Hepatic stellate cell (primary cell): ENCODE measurements around the gene WASF1.
A peak's percentile ranks its signal among the peaks of the same experiment; 100 is the strongest.
"Not testable (repeated sequence)": the region's sequence is repeated elsewhere in the genome, so short reads cannot be mapped to it uniquely, and the experiment has no call there.

Experiments used
- DNase-seq: peaks from one replicate; pipeline ENCODE4 v3.0.0; 2011; ENCODE audit warnings: low spot score

Gene WASF1

DNA sequence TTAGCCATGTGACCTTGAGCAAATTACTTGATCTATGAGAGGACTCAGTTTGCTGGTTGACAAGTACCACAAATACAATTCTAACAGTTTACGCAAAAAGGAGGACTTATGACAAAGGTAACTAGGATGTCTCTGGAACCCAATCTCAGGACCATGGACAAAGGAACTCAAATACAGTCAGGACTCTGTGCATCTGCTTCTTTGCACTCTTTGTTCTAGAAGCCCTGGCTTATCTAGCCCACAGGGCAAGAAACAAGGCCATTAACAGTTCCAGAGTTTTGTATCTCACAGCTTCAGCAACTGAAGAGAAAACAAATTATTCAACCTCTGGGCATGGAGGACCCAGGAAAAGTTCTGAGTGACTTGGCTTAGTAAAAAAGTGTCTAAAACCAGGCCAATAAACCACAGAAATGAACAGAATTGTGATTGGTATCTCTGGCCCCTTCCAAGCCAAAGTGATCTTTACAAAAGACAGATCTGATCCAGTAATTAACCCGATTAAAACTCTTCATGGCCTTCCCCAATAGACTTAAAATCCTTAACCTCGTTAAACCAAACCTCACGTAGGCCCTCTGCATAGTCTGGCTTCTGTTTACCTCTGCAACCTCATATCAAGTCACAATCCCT, 5.9 kb downstream of the WASF1 start:
- no peak for DNase-seq

DNA sequence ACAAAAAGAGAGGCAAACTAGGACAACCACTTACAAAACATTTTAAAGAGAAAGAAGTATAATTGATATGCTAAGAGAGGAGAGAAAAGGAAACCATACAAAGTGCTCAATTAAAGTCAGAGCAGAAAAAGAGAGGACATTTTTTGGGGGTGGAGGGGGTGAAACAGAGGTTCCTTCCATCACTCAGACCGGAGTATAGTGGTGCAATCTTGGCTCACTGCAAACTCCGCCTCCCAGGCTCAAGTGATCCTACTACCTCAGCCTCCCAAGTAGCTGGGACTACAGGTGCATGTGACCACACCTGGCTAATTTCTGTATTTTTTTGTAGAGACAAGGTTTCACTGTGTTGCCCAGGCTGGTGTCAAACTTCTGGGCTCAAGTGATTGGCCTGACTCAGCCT, 9.4 kb downstream of the WASF1 start:
- DNase-seq, result no peak

DNA sequence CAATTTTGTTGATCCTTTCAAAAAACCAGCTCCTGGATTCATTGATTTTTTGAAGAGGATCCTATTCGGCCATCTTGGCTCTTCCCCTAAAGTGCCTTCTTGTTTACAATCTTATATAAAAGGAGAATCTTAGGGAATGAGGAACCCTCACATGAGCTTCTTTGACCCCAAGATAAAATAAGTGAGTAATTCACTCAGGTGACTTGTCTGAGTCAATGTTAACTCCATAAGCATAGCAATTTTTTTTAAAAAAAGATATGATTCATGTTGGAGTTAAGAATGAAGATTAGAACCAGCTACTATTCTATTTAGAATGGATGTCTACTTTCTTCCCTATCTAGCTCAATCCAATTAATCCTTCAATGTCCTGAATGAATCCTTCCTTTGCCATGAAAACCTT, 21.0 kb downstream of the WASF1 start:
- DNase-seq, result no peak

DNA sequence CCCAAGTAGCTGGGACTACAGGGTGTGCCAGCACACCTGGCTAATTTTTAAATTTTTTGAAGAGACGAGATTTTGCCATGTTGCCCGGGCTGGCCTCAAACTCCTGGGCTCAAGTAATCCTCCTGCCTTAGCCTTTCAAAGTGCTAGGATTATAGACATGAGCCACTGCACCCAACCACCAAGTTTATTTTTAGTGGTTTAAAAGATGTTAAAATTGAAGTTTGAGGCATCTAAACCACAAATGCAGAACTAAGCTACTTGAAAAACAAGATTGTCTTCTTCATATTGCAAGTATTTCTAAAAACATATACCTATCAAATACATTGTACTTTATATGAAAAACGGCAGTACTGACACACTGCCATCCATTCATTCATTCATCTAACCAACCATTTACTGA, 31.6 kb downstream of the WASF1 start:
- no peak for DNase-seq

DNA sequence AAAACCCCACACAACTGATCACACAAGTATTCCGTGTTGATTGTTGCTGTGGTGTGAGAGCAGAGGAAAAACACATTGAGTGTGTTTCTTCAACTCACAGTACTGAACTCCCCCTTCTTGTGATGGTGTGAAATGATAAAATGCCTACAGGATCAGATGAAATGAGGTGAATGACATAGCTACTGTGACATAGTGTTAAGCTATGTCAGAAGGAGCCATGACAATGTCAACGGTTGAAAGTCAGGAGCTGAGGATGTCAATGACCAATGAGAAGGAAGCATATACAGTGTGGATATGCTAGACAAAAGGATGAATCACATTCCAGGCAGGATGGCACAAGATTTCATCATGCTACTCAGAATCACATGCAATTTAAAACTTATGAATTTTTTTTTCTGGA, 38.8 kb downstream of the WASF1 start:
- peak; percentile 38 for DNase-seq

DNA sequence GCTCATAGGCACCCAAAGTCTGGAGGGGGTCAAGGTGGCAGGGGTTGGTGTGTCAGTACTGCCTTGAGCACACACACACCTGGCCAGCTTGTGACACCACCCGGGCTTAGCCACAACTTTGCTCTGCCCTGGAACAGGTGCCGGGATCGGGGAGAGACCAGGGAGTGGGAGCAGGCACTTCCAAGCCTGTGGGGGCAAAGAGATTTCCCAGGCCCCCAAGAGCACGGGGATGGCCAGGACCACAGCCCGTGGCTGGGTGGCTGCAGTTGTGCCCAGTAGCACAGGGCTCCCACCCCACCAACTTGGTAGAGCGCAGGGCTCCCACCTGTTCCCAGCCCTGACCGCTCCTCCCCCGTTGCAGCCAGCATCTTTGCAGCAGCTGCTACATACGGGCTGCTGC, 40.4 kb downstream of the WASF1 start:
- DNase-seq, result no peak

DNA sequence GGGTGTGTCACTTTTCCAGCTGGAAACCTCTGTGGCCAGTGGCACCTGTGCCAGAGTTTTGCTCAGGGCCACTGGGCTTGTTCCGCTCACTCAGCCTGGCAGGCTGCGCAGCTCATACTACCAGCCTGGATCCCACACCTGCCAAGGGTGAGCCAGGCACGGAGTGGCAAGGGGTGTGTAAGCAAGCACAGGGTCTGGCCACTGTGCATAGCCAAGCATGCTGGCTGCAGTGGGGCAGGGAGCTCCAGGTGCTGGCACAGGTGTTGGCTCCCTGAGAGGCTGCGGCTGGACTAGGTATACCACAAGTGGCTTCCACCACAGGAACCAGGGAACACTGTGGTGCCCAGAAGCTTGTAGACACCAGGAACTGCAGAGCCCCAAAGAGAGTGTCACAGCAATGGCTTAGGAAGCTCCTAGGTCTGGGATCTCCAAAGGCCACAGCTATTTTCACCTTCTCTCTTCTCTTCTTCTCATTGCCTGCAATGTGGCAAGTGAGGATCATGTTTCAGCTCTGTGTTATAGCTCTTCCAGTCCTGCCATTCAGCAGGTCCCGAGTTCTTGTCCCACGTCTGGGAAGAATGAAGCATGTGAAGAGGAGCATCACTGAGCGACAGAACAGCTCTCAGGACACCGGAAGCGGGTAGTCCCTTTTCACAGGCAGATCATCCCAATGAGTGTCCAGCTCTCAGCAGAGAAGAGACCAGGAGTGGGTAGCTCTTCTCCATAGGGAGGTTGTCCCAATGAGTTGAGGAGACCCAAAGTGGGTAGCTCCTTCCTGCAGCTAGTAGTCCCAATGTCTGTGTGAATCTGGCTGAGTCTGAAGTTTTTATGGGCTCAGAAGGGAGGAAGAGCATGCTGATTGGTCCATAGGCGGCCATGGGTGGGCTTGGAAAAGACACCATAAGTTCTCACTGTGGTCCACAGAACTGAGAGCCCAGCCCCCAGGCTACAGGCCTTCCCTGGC, 41.3 kb downstream of the WASF1 start:
- DNase-seq, result no peak

DNA sequence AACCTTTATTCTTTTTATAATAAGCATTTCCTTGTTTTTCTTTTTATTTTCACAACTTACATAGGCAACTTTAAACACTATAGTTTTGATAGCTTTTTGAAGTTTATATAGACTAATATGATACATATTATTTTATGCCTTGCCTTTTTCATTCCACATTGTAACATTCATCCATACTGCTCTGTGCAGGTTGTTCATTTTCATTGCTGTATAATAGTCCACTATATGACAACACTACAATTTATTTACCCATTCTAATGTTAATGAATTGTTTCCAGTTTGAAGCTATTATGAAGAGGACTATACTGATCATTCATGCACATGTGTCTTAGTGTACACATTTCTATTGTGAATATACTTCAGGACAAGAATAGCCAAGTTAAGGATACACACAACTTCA, 49.1 kb downstream of the WASF1 start:
- DNase-seq, result no peak

DNA sequence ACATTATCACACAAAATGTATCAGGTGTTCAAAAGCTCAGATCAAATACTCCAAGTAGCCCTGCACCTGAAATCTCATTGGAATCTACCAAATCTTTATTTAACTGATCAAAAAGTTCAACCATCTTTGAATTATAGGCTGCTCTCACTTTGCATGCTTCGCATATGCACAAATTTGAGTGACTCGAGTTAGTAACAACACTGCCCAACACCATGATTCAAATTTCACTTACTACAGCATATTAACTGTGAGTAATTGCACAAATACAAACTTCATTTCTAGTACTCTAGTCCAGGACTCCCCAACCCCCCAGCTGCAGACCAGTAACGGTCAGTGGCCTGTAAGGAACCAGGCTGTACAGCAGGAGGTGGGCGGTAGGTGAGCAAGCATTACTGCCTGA, 51.1 kb downstream of the WASF1 start:
- no peak for DNase-seq

DNA sequence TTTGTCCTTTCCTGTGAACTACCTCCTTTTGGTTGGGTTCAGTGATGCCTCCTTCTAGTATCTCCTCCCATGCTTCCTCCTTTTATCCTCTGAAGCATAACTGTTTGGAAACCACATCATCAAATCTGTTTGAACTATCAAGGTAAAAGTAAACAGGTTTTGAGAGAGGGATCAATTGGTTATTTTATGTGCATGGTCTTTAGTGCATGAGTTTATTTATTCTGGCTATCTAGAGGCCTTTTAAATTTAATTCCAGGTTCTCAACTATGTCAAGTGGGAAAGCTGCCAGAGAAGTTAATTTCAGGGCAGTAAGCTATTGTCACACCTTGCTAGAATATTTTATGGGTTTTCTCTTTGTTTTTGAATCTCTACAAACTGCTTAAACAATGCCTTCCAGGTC, 54.1 kb downstream of the WASF1 start:
- DNase-seq, result no peak

DNA sequence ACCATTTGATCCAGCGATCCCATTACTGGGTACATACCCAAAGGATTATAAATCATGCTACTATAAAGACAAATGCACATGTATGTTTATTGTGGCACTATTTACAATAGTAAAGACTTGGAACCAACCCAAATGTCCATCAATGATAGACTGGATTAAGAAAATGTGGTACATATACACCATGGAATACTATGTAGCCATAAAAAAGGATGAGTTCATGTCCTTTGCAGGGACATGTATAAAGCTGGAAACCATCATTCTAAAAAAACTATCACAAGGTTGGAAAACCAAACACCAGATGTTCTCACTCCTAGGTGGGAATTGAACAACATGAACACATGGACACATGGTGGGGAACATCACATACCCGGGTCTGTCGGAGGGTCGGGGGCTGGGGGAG, 57.8 kb downstream of the WASF1 start:
- not testable (repeated sequence) for DNase-seq

DNA sequence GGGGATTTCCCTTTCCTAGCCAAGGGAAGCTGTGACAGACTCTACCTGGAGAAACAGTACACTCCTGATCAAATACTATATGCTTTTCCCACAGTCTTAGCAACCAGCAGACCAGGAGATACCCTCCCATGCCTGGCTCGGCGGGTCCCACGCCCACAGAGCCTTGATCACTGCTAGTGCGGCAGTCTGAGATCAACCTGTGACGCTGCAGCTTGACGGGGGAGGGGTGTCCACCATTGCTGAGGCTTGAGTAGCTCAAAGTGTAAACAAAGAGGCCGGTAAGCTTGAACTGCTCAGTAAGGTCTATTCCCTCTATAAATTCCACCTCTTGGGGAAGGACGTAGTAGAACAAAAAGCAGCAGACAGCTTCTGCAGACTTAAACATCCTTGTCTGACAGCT, 63.2 kb downstream of the WASF1 start:
- DNase-seq, result no peak

DNA sequence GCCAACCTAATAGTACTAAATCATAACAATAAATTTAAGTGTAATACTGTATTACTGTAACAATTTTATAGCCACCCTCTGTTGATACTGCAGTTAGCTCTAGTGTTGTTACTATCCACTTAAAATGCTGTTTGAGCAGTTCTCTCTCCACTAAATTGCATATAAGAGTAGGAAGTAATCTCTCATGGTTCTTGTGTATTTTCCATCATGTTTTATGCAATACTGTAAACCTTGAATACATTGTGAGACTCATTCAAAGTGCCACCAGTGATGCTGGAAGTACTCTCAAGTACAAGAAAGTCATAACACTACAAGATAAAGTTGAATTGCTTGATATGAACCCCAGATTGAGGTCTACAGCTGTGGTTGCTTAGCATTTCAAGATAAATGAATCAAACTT, 65.5 kb downstream of the WASF1 start:
- DNase-seq, result no peak

DNA sequence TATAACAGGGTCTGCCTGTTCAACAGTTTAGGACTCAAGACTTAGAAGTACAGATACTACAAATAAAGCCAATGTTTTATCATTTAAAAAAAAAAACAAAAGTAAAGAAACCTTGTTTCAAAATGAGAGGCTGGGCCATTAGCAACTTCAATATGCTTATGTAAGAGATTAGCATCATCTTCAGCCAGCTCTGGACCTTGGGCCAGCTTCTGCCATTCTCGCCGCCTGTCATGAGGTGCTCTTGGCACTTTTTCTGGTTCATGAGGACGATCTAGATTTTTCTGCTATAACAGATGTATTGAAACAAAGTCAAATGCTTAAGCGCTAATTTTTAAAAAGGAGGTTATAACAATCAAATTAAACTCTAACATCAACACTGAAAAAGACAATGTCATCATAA, 74.2 kb downstream of the WASF1 start:
- no peak for DNase-seq

DNA sequence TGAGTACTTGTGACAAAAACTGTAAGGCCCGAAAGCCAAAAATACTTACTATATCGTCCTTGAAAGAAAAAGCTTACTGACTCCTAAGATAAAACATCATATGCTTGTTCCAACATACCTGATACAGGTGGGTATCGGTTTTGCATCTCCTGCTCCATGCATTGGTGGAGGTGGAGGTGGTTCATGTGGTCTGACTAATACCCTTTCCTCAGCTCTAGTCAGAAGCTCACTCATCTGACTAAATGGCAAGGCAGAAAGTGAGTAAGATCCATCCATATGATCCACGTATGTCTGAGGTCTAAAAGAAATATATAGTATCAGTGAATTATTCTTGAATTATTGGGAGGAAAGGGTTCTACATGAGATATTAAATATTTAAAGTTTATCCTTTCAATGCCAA, 76.2 kb downstream of the WASF1 start:
- DNase-seq, result no peak

DNA sequence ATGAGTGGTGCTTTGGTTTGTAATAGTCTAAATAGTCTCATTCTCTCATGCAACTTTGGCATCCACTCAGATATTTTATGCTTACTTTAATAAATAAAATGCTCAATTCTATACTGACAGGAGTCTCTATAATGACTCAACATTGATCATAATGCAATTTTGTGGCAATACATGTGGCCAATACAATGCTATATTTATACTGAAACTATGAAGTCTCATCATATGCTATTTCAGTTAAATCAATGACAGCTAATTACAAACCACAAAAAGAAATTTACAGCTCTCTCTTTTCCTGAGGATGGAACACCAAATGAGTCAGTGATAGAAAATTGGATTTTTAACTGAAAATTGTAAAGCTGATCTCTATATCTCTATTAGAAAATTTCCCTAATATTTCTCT, 77.1 kb downstream of the WASF1 start:
- DNase-seq, result no peak

DNA sequence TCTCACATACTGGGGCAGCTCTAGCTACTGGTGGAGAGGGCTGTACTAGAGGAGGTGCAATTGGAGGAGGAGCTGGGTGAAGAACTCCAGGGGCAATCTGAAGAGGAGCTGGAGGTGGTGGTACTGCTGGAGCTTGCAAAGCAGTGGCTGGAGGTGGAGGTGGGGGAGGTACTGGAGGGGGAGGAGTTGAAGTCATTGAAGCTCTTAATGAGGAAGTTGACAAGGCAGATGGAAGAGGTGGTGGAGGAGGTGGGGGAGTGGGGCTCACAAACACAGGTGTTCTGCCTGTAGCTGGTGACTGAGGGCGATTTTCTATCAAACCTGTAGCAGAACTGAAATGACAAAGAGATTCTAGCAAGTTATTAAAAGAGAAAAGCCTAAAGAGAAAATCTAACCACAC, 77.6 kb downstream of the WASF1 start:
- DNase-seq, result no peak

DNA sequence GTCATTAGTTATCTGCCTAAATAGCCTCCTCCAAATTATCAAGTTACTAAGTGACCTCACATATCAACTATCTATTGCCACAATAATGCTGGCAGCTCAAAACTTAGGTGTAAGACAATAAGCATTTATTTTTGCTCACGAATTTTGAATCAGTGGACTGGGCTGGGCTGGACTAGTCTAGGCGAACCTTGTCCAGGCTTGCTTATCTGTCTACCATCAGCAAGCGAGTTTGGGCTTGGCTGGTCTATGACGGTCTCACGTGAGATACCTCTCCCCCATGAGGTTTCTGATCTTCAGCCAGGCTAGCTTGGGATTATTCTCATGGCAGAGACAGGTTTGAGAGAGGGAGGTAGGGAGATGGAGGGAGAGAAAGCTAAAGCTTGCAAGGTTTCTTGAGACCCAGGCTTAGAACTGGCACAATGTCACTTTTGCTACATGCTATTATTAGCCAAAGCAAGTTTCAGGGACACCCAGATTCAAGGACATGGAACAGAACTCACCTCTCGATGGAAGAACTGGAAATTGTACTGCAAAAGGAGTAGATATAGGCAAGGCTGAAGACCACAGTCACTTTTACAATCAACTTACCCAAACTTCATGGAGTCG, 80.9 kb downstream of the WASF1 start:
- no peak for DNase-seq

DNA sequence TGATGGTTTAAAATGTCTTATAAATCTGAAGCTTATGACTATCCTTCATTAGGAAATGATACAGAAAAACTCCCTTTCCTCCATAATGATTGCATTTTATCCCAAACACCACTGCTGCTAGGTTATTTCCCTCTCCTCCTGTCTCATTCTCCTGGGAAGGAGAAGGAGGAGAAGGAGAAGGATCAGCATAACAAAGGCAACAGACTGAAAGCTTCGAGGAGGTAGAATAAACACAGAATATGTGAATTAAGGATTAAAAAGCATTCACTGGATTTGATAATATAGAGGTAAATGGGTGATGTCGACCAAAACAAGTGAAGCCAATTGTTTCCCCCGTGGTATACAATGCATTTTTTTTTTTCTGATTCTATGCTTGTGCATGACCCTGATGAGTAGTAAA, 82.0 kb downstream of the WASF1 start:
- no peak for DNase-seq

DNA sequence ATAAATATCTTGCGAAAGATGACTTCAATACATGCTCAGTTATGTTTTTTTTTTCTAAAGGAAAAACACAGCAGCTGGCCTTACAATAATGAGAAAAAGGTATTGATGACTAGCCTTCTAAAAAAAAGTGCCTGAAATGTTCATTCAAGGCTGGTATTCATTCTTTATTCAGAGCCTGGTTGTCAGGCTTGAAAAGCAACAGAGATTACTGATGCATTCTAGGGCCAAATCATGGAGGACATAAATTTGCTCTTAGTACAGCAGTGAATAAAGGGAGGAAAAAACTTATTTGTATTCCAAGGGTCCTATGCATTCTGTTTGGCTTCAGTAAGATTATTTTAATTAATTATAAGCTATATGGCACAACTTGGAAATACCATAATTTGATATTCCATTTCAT, 83.5 kb downstream of the WASF1 start:
- no peak for DNase-seq

DNA sequence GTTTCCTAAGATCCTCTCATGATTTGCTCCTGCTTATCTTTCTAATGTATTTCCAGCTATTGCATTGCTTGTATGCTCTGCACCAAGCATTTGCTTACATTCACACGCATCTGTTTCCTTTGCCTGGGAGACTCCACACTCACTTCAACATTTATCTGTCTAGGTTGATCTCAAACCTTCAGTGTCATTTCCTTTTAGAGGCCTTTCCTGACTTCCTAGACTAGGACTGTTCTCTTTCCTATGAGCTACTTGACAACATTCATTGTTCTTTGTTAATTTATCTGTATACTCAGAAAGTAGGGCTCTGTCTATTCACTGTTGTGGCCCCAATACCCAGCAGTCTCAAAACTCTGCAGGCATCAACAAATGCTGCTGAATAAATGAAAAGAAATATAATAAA, 84.4 kb downstream of the WASF1 start:
- no peak for DNase-seq

DNA sequence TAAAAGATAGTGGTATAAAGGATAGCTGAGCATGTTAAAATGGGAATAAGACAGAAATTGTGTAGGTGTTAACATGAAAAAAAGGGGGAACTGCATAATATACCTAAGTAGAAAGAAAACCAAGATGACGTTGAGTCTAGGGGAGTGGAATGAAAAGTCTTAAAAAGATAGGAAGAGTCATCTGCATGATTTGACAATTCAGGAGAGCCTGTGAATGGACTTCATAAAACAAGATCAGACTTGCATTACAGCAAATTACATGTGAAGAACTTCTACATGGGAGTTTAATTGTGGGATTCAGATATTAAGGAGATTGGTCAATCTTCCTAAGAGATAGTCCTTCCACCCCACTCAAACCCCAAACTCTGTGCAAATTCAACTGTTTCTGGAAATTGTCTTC, 85.5 kb downstream of the WASF1 start:
- DNase-seq, result no peak

DNA sequence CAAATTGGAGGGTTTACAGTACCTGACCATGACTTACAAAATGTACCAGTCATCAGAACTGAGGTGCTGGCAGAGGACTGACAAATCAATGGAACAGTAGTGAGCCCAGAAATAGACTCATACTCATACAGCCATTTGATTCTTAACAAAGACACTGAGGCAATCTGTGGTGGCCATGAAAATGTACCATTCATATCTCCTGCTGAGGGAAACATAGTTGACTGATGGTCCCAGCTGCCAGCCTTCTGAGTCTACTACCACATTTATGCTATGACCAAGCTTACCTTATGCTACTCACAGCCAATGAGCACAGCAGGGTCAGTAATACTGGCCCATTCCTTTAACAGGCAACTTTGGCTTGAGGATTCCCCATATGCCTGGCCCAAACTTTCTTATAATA, 88.6 kb downstream of the WASF1 start:
- DNase-seq, result no peak
